GDM1 (cell line): ENCODE data around the gene FKBP6.
"Not testable (repeated sequence)": the region's sequence is repeated elsewhere in the genome, so short reads cannot be mapped to it uniquely, and the experiment has no call there.

Source experiments
- DNase-seq: peaks from one replicate; lab custom pipeline; 2025; lab: John Stamatoyannopoulos, UW

Gene FKBP6, protein sequence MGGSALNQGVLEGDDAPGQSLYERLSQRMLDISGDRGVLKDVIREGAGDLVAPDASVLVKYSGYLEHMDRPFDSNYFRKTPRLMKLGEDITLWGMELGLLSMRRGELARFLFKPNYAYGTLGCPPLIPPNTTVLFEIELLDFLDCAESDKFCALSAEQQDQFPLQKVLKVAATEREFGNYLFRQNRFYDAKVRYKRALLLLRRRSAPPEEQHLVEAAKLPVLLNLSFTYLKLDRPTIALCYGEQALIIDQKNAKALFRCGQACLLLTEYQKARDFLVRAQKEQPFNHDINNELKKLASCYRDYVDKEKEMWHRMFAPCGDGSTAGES

DNA sequence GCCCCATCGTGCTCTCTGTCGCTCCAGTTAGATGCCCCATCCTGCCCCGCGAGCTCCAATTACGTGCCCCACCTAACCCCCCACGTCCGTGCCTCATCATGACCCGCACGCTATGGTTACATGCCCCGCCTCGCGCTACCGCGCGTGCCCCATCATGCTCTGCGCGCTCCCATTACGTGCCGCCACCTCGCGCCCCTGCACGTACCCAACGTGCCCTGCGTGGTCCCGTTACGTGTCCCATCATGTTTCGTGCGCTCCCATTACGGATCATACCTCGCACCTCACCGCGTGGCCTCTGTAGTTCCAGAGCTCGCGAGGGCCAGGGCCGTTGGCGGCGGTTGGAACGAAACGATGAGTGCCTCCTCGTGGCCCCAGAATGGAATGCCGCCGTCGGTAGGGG lies at the start of gene FKBP6, which contains the start of gene TRIM50:
Gene FKBP6, plus strand, starts transcription at position 240 of the 400 bp plus-strand sequence. CDS start 268 bp downstream, outside the sequence.
Gene TRIM50, minus strand, starts transcription at position 161 of the 400 bp plus-strand sequence. CDS start 3,295 bp downstream, outside the sequence.
- DNase-seq, result not testable (repeated sequence)

DNA sequence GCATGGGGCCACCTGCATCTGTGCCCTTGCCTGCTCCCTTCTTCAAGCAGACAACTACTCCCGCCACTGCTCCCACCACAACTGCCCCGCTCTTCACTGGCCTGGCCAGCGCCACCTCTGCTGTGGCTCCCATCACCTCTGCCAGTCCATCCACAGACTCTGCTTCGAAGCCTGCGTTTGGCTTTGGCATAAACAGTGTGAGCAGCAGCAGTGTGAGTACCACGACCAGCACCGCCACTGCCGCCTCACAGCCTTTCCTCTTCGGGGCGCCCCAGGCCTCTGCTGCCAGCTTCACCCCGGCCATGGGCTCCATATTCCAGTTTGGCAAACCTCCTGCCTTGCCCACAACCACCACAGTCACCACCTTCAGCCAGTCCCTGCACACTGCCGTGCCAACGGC lies 30.7 kb upstream of the FKBP6 start:
- not testable (repeated sequence) for DNase-seq

DNA sequence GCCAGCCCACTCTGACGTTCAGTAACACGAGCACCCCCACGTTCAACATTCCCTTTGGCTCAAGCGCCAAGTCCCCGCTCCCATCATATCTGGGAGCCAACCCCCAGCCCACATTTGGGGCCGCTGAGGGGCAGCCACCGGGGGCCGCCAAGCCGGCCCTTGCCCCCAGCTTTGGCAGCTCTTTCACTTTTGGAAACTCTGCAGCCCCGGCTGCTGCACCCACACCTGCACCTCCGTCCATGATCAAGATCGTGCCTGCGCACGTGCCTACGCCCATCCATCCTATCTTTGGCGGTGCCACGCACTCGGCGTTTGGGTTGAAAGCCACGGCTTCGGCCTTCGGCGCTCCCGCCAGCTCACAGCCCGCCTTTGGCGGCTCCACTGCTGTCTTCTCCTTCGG lies 30.3 kb upstream of the FKBP6 start:
- not testable (repeated sequence) for DNase-seq

DNA sequence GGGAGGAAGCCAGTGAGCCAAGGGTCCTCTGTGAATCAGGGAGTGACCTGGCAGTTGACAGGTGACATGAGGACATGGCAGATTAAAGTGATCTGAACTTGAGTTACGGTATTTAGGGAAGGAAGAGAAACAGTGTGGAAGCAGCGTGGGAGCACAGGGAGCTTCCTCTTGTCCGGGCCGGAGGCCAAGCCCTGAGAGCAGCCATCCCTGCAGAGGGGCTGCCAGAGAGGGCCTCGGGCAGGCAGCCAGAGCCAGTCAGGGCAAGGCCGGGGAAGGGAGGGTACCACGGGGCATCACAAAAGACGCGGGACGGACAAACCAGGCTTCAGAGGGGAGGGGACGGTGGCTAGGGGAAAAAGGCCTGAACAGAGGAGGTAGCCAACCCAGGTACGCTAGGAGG lies 28.1 kb upstream of the FKBP6 start:
- not testable (repeated sequence) for DNase-seq

DNA sequence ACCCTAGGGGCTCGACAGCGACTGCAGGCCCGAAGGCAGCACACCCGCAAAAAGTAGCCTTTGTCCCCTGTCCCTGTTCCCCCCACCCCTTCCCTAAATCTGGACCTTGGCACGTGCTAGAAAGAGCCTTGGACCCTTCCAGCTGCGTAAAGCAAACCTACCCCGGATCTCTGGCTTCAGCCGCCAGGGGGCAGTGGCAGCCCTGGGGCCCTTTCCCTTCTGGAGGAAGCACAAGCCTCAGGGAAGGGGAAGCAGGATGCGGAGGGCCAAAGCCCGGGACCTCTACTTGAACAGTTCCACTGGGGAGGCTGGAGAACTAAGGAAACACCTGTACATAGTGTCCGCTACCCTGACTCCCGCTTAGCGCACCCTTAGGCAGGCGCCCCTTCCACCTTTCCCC lies 26.9 kb upstream of the FKBP6 start:
- DNase-seq, result not testable (repeated sequence)

DNA sequence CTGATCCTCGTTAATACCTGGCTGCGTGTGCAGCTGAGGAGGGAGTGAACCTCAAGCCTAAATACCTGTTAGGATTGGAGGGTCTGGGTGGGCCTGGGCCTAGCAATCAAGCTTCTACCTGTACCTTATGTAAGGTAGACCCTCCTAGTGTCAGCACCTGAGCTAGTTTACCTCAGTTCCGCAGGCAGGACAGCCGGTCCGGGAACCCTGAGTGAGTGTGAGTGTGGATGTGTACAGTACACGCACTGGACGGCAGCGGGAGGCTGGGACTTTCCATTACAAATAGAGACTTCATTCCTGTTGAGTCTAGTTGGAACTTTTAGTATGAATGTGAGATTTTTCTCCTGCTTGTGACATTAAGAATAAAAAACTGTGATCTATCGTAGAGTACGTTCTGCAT lies 25.1 kb upstream of the FKBP6 start:
- DNase-seq, result not testable (repeated sequence)

DNA sequence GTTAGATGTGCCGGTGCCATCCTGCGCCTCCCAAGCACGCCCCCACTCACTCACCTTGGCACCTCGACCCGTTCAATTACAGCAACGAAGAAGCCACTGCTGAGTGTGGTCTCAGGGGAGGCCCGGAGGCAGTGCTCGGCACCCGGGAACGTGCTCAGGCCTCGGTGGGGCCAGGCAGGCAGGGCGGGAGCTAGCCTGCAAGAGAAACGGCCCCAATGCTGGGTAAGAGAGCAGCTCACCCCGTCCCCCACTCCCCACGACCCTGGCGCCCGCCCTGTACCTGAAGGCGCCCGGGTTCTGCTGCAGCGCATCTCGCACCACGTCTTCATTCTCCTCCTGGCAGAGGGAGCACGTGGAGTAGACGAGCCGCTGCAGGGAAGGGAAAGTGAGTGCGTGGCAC lies 24.4 kb upstream of the FKBP6 start:
- no peak for DNase-seq

DNA sequence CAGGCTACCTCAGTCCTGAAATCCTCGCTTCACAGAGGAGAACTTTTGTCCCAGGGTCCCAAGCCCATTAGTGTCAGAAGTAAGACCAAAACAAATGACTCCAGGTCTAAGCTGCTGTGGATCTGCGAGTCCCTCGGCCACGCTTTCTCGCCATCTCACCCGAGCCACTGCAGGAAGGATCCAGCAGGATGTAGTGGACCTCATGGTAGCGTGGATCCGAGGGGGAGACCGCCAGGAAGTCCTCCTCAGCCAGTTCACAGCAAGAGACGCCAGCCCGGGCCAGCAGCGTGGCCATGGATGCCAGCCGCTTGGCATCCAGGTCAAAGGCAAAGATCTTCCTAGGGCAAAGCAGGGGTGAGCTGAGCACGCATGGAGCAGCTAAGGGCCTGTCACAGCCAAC lies 23.9 kb upstream of the FKBP6 start:
- no peak for DNase-seq

DNA sequence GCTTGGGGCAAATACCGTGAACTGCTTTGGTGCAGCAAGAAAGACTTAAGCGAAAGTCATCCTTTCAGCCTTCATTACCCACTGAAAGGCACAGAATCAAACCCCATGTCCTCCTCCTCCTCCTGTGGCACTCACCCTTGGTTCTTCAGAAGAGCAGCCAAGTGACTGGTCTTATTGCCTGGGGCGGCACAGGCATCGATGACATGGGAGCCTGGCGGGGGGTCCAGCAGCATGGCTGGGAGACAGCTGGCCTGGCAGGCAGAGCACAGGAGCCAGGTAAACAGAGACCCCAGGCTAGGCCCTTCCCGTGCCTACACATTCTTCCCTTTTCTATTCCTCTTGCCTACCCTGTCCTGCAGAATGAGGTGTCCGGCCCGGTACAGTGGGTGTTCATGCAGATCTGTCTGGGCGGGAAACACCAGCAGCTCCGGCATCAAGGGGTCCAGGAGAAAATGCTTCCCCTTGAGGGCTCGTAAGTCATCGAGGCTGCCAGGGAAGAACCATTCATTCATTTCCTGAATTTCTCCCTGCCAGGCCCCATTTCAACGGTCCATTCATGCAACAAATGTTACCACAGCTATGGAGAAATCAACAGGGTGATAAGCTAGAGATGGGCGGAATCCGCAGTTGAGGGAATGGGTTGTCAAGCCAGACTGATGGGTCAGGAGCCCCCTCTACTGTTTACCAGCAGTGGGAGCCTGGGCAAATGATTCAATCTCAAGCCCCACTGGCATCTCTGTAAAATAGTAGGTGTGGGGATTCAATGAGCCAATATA lies 23.2 kb upstream of the FKBP6 start:
- not testable (repeated sequence) for DNase-seq

DNA sequence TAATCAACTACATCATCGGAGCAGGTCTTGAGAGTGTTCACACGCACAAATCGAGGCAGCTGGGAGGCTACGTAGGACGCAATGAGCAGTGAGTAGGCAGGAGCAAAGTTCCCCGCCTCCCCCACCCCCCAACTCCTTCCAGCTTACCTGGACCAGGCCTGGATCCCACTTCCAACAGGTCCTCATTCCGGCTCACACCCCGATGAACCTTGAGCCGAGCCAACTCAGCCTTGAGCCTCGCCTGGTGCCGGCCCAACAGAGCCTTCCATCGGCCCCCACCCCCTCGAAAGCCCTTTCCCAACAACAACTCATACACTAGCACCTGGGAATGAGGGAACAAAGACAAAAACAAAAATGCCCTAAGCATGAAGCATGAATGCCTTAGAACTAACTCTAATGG lies 20.5 kb upstream of the FKBP6 start:
- DNase-seq, result no peak

DNA sequence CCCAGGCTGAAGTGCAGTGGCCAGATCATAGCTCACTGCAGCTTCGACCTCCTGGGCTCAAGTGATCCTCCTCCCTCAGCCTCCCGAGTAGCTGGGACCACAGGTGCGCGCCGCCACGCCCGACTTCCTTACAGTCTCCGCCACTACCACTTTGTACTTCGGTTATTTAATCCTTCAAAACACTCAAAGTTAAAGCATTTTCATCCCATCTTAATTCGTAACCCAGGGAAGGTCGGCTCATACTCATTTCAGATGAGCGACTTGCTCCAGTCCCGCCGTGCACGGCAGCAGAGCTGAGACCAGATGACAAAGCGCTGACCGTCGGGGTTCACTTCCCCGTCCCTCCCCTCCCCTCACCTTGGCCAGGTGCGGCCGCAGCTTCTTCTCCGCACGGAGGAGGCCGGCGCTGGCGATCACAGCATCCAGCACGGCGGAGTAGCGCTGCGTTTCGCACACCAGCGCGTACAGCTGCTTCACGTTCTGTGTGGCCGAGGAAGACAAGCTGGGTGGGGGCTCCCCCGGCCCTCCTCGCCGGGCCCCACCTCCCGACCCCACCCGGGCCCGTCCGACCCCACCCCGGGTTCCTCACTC lies 19.8 kb upstream of the FKBP6 start:
- DNase-seq, result no peak

DNA sequence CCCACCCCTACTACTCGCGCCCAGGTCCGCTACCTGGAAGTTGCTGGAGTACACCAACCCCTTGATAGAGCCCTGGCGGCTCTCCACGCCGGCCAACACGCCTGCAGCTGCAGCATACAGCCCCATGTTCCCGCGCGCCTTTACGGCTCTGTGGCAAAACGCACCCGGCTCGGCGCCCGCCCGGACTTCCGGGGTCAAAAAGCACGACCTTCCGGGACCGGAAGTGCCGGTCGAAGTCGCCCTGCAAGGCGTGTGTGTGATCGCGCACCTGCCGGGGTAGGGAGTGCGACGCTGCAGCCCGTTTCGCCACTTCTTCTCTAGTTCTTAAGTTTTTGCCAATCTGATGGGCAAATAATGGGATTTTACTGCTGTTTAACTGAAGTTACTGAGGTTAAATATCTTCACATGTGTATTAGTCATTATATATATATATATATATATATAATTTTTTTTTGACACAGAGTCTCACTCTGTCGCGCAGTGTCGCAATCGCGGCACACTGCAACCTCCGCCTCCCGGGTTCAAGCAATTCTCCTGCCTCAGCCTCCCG lies 19.2 kb upstream of the FKBP6 start, which contains the start of gene NSUN5:
Gene NSUN5, minus strand, starts transcription at position 162 of the 550 bp plus-strand sequence. Its CDS starts 36 bp downstream, at position 126.
- DNase-seq, result peak; percentile 75

DNA sequence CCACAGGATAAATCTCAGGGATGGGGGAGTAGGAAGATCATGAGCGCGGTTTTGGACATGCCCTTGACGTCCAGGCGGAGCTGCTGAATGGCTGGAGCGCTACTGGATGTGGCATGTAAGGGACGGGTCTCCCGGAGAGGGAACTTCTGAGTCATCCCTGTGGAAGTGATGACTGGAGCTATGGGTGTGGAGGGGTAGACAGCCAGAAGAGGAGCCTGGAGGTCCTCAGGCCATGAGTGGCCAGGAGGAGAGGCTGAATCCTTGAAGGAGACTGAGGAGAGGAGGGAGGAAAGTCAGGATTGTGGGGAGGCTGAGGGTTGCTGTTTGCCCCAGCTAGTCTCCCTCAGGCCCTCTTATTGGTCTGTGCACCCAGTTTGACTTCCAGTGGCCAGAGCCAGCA lies 16.5 kb upstream of the FKBP6 start:
- not testable (repeated sequence) for DNase-seq

DNA sequence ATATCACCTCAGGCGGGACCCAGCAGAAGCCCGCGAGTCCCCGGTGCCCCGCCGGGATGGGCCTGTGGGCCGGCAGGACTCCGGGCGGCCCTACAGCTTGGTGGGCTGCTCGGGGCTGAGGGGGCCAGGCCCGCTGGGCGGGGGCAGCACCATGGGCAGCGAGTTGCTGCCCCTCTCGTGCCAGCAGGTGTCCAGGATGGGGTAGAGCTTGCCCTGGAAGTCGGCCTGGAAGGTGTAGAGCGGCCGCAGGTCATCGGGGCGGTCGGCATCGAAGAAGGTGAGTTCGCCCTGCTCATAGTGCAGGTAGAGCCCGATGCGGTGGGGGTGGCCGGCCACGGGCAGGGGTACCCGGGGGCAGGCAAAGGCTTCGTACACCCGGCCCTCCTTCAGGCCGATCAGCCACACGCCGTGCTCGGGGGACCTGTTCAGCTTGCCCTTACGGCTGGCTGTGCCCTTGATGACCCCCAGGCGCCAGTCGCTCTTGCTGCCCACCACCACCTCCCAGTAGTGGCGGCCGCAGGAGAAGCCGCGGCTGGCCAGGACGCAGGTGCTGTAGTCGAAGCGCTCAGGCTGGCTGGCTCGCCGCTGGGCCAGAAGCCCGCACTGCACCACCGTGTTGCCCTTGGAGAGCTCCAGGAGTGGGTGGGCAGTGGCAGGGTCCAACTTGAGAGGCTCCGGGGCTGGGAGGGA lies 15.0 kb upstream of the FKBP6 start:
- no peak for DNase-seq

DNA sequence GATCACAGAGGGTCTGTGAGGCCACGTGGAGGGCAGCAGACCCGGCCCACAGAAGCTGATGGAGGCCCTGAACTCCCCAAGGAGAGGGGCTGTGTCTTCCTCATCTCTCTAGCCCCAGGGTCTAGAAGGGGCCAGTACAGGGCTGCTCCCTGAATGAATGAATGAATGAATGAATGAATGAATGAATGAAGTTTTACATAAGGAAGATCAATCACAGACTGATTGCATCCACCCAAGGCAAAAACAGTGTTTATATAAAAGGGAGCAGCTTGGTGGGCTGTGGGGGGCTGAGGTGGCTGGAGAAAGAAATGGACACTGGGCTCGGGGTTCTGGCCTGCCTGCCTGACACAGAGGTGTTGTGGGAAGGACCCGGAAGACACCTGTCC lies 14.4 kb upstream of the FKBP6 start:
- DNase-seq, result no peak

DNA sequence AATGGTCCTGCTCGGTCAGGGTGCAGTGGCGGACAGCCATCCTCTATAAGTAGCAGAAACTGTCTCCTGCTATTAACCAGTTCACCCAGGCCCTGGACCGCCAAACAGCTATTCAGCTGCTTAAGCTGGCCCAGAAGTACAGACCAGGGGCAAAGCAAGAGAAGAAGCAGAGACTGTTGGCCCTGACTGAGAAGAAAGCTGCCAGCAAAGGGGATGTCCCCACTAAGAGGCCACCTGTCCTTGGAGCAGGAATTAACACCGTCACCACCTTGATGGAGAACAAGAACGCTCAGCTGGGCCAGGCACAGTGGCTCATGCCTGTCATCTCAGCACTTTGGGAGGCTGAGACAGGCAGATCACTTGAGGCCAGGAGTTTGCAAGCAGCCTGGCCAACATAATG lies 13.7 kb upstream of the FKBP6 start:
- no peak for DNase-seq

DNA sequence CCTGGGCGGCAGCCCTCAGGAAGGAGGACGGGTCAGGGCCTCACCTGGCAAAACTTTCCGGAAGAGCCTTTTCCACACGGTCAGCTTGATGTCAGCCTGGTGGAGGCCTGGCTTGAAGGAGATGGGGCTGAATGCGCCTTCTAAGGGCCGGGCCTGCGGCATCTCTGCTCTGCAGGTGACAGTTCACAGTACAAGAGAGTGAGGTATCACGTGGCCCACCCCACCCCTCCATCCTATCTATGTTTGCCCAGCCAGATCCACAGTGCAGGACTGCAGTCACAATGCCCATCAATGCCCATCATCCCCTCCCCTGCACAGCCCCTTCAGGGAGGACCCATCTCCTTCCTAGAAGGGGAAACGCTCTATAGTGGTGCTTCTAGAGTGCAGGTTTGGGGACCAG lies 11.4 kb upstream of the FKBP6 start:
- DNase-seq, result no peak

DNA sequence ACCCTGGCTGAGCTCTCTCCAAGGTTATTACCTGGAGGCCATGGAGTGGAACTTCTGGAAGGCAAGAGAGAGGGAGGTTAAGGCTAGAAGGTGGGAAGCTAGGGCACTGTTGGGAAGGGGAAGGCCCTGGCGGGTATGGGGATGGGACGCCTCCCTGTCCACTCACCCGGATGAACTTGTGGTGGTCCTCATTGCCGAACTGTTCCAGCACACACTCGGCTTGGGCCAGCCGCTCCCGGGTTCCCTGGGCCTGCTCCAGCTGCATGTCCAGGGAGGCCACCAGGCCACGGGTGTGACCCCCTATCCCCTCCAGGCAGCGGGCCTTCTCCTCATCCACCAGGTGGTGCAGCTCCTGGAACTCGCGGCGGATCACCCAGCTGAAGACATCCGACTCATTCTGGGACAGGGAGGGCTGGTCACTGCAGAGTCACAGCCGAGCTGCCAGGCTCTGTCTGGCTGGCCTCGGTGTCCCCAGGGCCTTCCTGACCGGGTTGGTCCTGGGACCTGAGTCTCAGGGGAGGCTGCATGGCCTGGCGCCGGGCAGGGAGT lies 9.2 kb upstream of the FKBP6 start:
- not testable (repeated sequence) for DNase-seq

DNA sequence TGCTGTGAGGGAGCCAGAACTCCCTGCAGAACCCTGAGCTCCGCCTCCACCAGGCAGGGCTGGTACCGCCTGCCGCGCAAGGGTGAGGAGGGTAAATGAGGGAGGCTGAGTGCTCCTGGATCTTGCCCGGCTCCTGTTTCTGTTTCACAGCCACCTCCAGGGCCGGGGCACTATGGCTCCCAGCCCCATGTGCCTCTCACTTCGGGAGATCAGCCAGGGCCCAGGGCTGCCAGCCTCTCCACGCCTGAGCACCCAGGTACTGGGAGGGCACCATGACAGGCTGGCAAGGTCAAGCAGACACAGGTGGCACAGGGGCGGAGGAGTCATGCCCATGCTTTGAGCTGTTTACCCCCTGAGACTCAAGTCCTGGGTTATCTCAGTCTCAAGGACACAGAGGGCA lies 8.4 kb upstream of the FKBP6 start:
- not testable (repeated sequence) for DNase-seq

DNA sequence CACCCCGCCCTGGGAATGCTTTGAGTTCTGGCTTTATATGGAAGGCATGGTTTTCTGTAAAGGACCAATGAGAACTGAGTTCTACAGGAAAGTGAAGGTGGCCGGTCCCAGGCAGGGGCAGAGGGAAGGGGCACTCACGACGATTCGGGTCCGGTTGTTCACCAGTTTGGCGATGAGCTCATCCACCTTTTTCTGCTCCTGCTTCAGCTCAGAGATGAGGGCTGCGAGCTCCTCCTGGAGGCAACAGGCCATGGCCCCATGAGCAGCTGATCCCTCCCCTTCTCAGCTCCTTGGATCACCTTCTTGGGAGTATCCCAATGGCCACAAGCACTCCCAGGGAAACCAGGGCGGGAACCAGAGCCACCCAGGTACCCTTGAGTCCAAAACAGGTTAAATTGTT lies 8.0 kb upstream of the FKBP6 start:
- not testable (repeated sequence) for DNase-seq

DNA sequence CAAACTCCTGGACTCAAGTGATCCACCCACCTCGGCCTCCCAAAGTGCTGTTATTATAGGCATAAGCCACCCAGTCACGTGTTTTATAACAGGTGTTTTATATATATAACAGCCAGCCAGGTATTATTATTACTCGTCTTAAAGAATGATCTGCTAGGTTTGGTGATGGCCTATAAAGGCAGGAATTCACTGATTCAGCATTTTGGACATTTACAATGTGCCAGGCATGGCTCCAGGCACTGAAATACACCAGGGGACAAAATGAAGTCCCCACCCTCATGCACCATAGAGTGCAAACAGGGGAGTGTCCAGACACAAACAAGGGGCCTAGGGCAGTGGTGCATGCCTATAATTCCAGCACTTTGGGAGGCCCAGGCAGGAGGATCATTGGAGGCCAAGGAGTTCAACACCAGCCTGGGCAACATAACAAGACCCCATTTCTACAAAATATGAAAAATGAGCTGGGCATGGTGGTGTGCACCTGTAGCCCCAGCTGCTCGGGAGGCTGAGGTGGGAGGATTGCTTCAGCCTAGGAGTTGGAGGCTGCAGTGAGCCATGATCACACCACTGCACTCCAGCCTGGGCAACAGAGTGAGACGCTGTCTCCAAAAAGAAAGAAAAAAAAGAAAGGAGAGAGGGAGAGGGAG lies 4.4 kb upstream of the FKBP6 start:
- DNase-seq, result not testable (repeated sequence)
